Measurements from ENCODE around the gene MFSD8.
A peak's percentile ranks its signal among the peaks of the same experiment; 100 is the strongest.
"Not testable (repeated sequence)": the region's sequence is repeated elsewhere in the genome, so short reads cannot be mapped to it uniquely, and the experiment has no call there.

The MFSD8 gene

GRCh38 chr4:127965062-127965802 is at the start of gene MFSD8, which contains the start of gene ABHD18:
TSS of gene MFSD8 (minus strand) at chr4:127965173. CDS start at chr4:127965133, 40 bp downstream.
TSS of gene ABHD18 (plus strand) at chr4:127965406. CDS start at chr4:127982956, 17,550 bp downstream.
- no peaks in the 10 kb centered on the region for H3K36me3 ChIP-seq (ENCODE audit: control insufficient read depth, low read depth, low read length)
- H3K4me1 ChIP-seq (ENCODE audit: control insufficient read depth, low read depth, low read length): no peaks in the 10 kb centered on the region
- H3K27ac ChIP-seq (ENCODE audit: low read length): peak within 1 kb of the TSS; percentile 87
- H3K27me3 ChIP-seq (ENCODE audit: control insufficient read depth, insufficient read depth, low read length): no peaks in the 10 kb centered on the region
- no peaks in the 10 kb centered on the region for H3K9me3 ChIP-seq (ENCODE audit: control insufficient read depth, low read depth, low read length)
- H3K4me3 ChIP-seq (ENCODE audit: low read length): peak within 1 kb of the TSS; percentile 99
- peak within 1 kb of the TSS; percentile 92 for H3K9ac ChIP-seq (ENCODE audit: low read length)

GRCh38 chr4:128009428-128009827 is 44.5 kb upstream of the MFSD8 start:
- no peaks in the 10 kb centered on the region for H3K27me3 ChIP-seq (ENCODE audit: control insufficient read depth, insufficient read depth, low read length)
- no peaks in the 10 kb centered on the region for H3K9me3 ChIP-seq (ENCODE audit: control insufficient read depth, low read depth, low read length)
- no peak overlapping the region for H3K27ac ChIP-seq (ENCODE audit: low read length)
- no peak overlapping the region for H3K4me3 ChIP-seq (ENCODE audit: low read length)
- H3K9ac ChIP-seq (ENCODE audit: low read length): no peak overlapping the region
- H3K36me3 ChIP-seq (ENCODE audit: control insufficient read depth, low read depth, low read length): no peaks in the 10 kb centered on the region
- H3K4me1 ChIP-seq (ENCODE audit: control insufficient read depth, low read depth, low read length): no peaks in the 10 kb centered on the region

- Histone ChIP-seq H3K27me3 (ENCODE audit: control insufficient read depth, insufficient read depth, low read length) (no peaks in the 10 kb centered on the region), H3K9ac (ENCODE audit: low read length) (no peak overlapping the region), H3K4me1 (ENCODE audit: control insufficient read depth, low read depth, low read length) (no peaks in the 10 kb centered on the region), H3K36me3 (ENCODE audit: control insufficient read depth, low read depth, low read length) (no peaks in the 10 kb centered on the region), H3K4me3 (ENCODE audit: low read length) (no peak overlapping the region), H3K9me3 (ENCODE audit: control insufficient read depth, low read depth, low read length) (no peaks in the 10 kb centered on the region), H3K27ac (ENCODE audit: low read length) (no peak overlapping the region)
Observed at GRCh38 chr4:128006592-128006991, 41.6 kb upstream of the MFSD8 start.

GRCh38 chr4:127997534-127998388 is 32.8 kb upstream of the MFSD8 start:
- Histone ChIP-seq H3K4me1 (ENCODE audit: control insufficient read depth, low read depth, low read length) (no peaks in the 10 kb centered on the region), H3K27me3 (ENCODE audit: control insufficient read depth, insufficient read depth, low read length) (no peaks in the 10 kb centered on the region), H3K9ac (ENCODE audit: low read length) (no peak overlapping the region), H3K4me3 (ENCODE audit: low read length) (no peak overlapping the region), H3K36me3 (ENCODE audit: control insufficient read depth, low read depth, low read length) (no peaks in the 10 kb centered on the region), H3K9me3 (ENCODE audit: control insufficient read depth, low read depth, low read length) (no peaks in the 10 kb centered on the region), H3K27ac (ENCODE audit: low read length) (no peak overlapping the region)

DNA sequence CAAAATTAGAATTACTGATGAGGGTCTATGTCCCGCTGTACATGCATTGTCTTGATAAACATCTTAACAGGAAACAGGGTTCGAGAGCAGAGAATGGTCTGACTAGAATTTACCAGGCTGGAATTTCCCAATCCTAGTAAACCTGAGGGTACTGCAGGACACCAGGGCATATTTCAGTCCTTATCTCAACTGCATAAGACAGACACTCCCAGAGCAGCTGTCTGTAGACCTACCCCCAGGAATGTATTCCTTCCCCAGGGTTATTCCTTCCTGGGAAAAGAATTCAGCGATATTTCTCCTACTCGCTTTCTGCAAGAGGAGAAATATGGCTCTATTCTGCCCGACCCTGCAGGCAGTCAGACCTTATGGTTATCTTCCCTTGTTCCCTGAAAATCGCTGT is 31.5 kb upstream of the MFSD8 start:
- not testable (repeated sequence) for H3K36me3 ChIP-seq (ENCODE audit: control insufficient read depth, low read depth, low read length); H3K4me1 ChIP-seq (ENCODE audit: control insufficient read depth, low read depth, low read length); H3K27me3 ChIP-seq (ENCODE audit: control insufficient read depth, insufficient read depth, low read length); H3K27ac ChIP-seq (ENCODE audit: low read length); H3K9me3 ChIP-seq (ENCODE audit: control insufficient read depth, low read depth, low read length); H3K9ac ChIP-seq (ENCODE audit: low read length); H3K4me3 ChIP-seq (ENCODE audit: low read length)

- no peak overlapping the region for H3K4me3 ChIP-seq (ENCODE audit: low read length)
- H3K4me1 ChIP-seq (ENCODE audit: control insufficient read depth, low read depth, low read length): no peaks in the 10 kb centered on the region
- H3K36me3 ChIP-seq (ENCODE audit: control insufficient read depth, low read depth, low read length): no peaks in the 10 kb centered on the region
- H3K27ac ChIP-seq (ENCODE audit: low read length): no peak overlapping the region
- H3K9me3 ChIP-seq (ENCODE audit: control insufficient read depth, low read depth, low read length): no peaks in the 10 kb centered on the region
- no peaks in the 10 kb centered on the region for H3K27me3 ChIP-seq (ENCODE audit: control insufficient read depth, insufficient read depth, low read length)
- no peak overlapping the region for H3K9ac ChIP-seq (ENCODE audit: low read length)
Observed at GRCh38 chr4:127995776-127996175, 30.8 kb upstream of the MFSD8 start.

DNA sequence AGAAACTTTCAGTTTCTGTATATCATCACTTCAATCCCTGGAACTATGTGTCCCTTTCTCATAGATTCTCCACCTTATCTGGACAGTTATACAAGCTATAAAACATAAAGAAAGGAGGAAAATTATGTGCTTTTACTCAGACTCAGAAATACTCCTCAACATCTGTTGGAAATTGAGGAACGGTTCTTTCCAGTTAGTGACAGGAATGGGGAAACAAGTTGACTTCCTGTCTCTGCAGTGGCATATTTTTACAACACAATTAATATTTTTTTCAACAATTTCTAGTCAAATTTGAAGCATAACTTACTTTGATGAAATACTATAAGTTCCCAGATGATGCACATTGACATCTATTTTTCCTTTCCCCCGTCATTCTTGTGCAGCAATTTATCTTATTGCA is 28.2 kb upstream of the MFSD8 start:
- no peak overlapping the region for H3K4me3 ChIP-seq (ENCODE audit: low read length)
- H3K4me1 ChIP-seq (ENCODE audit: control insufficient read depth, low read depth, low read length): no peaks in the 10 kb centered on the region
- H3K36me3 ChIP-seq (ENCODE audit: control insufficient read depth, low read depth, low read length): no peaks in the 10 kb centered on the region
- no peak overlapping the region for H3K27ac ChIP-seq (ENCODE audit: low read length)
- H3K27me3 ChIP-seq (ENCODE audit: control insufficient read depth, insufficient read depth, low read length): no peaks in the 10 kb centered on the region
- no peak overlapping the region for H3K9ac ChIP-seq (ENCODE audit: low read length)
- no peaks in the 10 kb centered on the region for H3K9me3 ChIP-seq (ENCODE audit: control insufficient read depth, low read depth, low read length)

DNA sequence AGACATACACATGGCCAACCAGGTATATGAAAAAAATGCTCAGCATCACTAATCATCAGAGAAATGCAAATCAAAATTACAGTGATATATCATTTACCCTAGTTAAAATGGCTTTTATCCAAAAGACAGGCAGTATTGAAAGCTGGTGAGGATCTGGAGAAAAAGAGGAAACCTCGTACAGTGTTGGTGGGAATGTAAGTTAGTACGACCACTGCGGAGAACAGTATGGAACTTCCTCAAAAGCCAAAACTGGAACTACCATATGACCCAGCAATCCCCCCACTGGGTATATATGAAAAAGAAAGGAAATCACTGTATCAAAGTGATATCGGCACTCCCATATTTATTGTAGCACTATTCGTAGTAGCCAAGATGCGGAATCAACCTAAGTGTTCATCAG is 23.7 kb upstream of the MFSD8 start:
- no peak overlapping the region for H3K4me3 ChIP-seq (ENCODE audit: low read length)
- H3K4me1 ChIP-seq (ENCODE audit: control insufficient read depth, low read depth, low read length): no peaks in the 10 kb centered on the region

DNA sequence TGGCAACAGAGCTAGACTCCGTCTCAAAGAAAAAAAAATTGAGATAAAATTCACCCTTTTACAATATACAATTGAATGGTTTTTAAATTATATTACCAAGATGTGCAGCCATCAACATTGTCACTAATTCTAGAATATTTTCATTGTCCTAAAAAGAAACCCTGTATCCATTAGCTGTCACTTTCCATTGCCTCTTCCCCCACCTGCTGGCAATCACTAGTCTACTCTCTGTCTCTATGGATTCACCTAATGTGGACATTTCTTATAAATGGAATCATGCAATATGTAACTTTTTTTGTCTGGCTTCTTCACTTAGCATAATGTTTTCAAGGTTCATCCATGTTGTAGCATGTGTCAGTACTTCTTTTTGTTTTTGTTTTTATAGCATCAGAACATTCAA is 21.0 kb upstream of the MFSD8 start:
- H3K9ac ChIP-seq (ENCODE audit: low read length): no peak overlapping the region
- H3K27me3 ChIP-seq (ENCODE audit: control insufficient read depth, insufficient read depth, low read length): no peaks in the 10 kb centered on the region
- no peak overlapping the region for H3K27ac ChIP-seq (ENCODE audit: low read length)
- peaks cover 12% of the 10 kb centered on the region for H3K36me3 ChIP-seq (ENCODE audit: control insufficient read depth, low read depth, low read length)
- no peaks in the 10 kb centered on the region for H3K4me1 ChIP-seq (ENCODE audit: control insufficient read depth, low read depth, low read length)
- H3K4me3 ChIP-seq (ENCODE audit: low read length): no peak overlapping the region
- no peaks in the 10 kb centered on the region for H3K9me3 ChIP-seq (ENCODE audit: control insufficient read depth, low read depth, low read length)

More for the DNA sequence above, 23.7 kb upstream of the MFSD8 start:
- Histone ChIP-seq H3K9me3 (ENCODE audit: control insufficient read depth, low read depth, low read length) (no peaks in the 10 kb centered on the region), H3K36me3 (ENCODE audit: control insufficient read depth, low read depth, low read length) (peaks cover 12% of the 10 kb centered on the region), H3K27ac (ENCODE audit: low read length) (no peak overlapping the region), H3K9ac (ENCODE audit: low read length) (no peak overlapping the region), H3K27me3 (ENCODE audit: control insufficient read depth, insufficient read depth, low read length) (no peaks in the 10 kb centered on the region)

GRCh38 chr4:127982445-127982844 is 17.5 kb upstream of the MFSD8 start:
- Histone ChIP-seq H3K36me3 (ENCODE audit: control insufficient read depth, low read depth, low read length) (peaks cover 12% of the 10 kb centered on the region), H3K4me3 (ENCODE audit: low read length) (no peak overlapping the region)

DNA sequence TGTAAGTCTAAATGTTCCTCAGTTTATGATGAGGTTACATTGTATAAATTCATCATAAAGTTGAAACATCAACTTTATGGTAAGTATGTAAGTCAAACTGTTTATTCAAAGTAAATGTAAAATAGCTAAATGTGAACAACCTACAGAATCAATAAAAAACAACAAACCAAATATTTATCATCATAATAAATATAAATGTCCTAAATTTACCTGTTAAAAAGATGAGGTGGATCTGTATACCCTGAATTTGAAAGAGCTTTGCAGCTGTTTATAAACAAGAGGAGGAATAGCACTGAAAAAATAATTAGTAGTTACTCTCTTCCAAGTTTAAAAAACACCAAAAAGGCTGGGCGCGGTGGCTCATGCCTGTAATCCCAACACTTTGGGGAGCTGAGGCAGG is 14.0 kb upstream of the MFSD8 start:
- H3K9ac ChIP-seq (ENCODE audit: low read length): no peak overlapping the region
- H3K9me3 ChIP-seq (ENCODE audit: control insufficient read depth, low read depth, low read length): no peaks in the 10 kb centered on the region
- no peaks in the 10 kb centered on the region for H3K27me3 ChIP-seq (ENCODE audit: control insufficient read depth, insufficient read depth, low read length)
- no peaks in the 10 kb centered on the region for H3K4me1 ChIP-seq (ENCODE audit: control insufficient read depth, low read depth, low read length)
- H3K27ac ChIP-seq (ENCODE audit: low read length): no peak overlapping the region
- H3K4me3 ChIP-seq (ENCODE audit: low read length): no peak overlapping the region
- H3K36me3 ChIP-seq (ENCODE audit: control insufficient read depth, low read depth, low read length): no peaks in the 10 kb centered on the region

More at GRCh38 chr4:127982445-127982844, 17.5 kb upstream of the MFSD8 start:
- H3K27me3 ChIP-seq (ENCODE audit: control insufficient read depth, insufficient read depth, low read length): no peaks in the 10 kb centered on the region
- no peaks in the 10 kb centered on the region for H3K4me1 ChIP-seq (ENCODE audit: control insufficient read depth, low read depth, low read length)
- no peaks in the 10 kb centered on the region for H3K9me3 ChIP-seq (ENCODE audit: control insufficient read depth, low read depth, low read length)
- no peak overlapping the region for H3K9ac ChIP-seq (ENCODE audit: low read length)
- no peak overlapping the region for H3K27ac ChIP-seq (ENCODE audit: low read length)

Measured in iPS-18a (cell line).